ENCODE data around the gene CNOT3. TPM values are rescaled to one million over a fixed set of nuclear protein-coding genes. Genes with fewer than 3 reads are reported as not detected.

Gene CNOT3
- total and polyA plus RNA-seq, 7 experiments from 2014 or later: 10.1 to 84.6 (median 41.2) TPM

GRCh38 chr19:54105796-54106195, 31.8 kb upstream of the CNOT3 start:
- no peaks in the 10 kb centered on the region for H3K27me3 ChIP-seq (ENCODE audit: control insufficient read depth in 2 of 2, insufficient read depth in 2 of 2, low read length in 2 of 2)
- H3K4me3 ChIP-seq (ENCODE audit: low read length): no peak overlapping the region
- ATAC-seq (no peak), DNase-seq (no peak)
- no peak overlapping the region for H3K27ac ChIP-seq (ENCODE audit: low read depth, low read length)
- intact Hi-C loops (cut with micrococcal nuclease): no loop called here
- H3K4me1 ChIP-seq (ENCODE audit: control insufficient read depth in 2 of 2, insufficient read depth in 2 of 2, low read length in 2 of 2): peaks cover 0 to 6% of the 10 kb centered on the region in 2 donors
- CTCF ChIA-PET: no interaction called here
- peaks cover 0 to 2% (median 0%) of the 10 kb centered on the region in 5 donors for H3K27me3 Mint-ChIP-seq
- peaks cover 4 to 59% (median 11%) of the 10 kb centered on the region in 3 experiments for H3K36me3 ChIP-seq (ENCODE audit: control insufficient read depth in 2 of 3, insufficient read depth in 3 of 3, low read length in 3 of 3)
- no peaks in the 10 kb centered on the region for H3K9me3 ChIP-seq (ENCODE audit: control insufficient read depth in 2 of 3, low read length in 3 of 3)
- H3K4me3 Mint-ChIP-seq: peak overlapping the region in 3 of 10 donors; percentile 29 to 44 (median 41)
- H3K9me3 Mint-ChIP-seq: peaks cover 0 to 2% (median 0%) of the 10 kb centered on the region in 11 donors
- H3K4me1 Mint-ChIP-seq: peaks cover 5 to 40% (median 26%) of the 10 kb centered on the region in 7 donors
- peak overlapping the region in 2 of 9 donors; percentile 56 to 74 for H3K27ac Mint-ChIP-seq
- peaks cover 2 to 25% (median 2%) of the 10 kb centered on the region in 5 donors for H3K36me3 Mint-ChIP-seq
- POLR2A ChIA-PET: interaction anchor here (0.6 to 1.5 kb wide), 2 partner anchors 10 to 233 kb away, joined by 3 to 6 read pairs; partner anchors contain the start of genes PRPF31 and TFPT

GRCh38 chr19:54106716-54107115, 30.8 kb upstream of the CNOT3 start:
- ChIA-PET CTCF (interaction anchor here (0.7 kb wide), 1 partner anchor 67 kb away, joined by 3 read pairs; no protein-coding TSS in a partner anchor), POLR2A (no interaction called here)
- peaks cover 4 to 63% (median 14%) of the 10 kb centered on the region in 3 experiments for H3K36me3 ChIP-seq (ENCODE audit: control insufficient read depth in 2 of 3, insufficient read depth in 3 of 3, low read length in 3 of 3)
- H3K9me3 Mint-ChIP-seq: peaks cover 0 to 2% (median 0%) of the 10 kb centered on the region in 11 donors
- peaks cover 3 to 27% (median 4%) of the 10 kb centered on the region in 5 donors for H3K36me3 Mint-ChIP-seq
- ATAC-seq (no peak), DNase-seq (peak in 1 of 9 donors; percentile 4)
- H3K4me3 ChIP-seq (ENCODE audit: low read length): no peak overlapping the region
- intact Hi-C loops (cut with micrococcal nuclease): no loop called here
- peaks cover 0 to 6% of the 10 kb centered on the region in 2 donors for H3K4me1 ChIP-seq (ENCODE audit: control insufficient read depth in 2 of 2, insufficient read depth in 2 of 2, low read length in 2 of 2)
- H3K27ac Mint-ChIP-seq: peak overlapping the region in 1 of 9 donors; percentile 20
- H3K9me3 ChIP-seq (ENCODE audit: control insufficient read depth in 2 of 3, low read length in 3 of 3): no peaks in the 10 kb centered on the region
- H3K4me1 Mint-ChIP-seq: peaks cover 5 to 35% (median 28%) of the 10 kb centered on the region in 7 donors
- peak overlapping the region in 1 of 10 donors; percentile 41 for H3K4me3 Mint-ChIP-seq
- H3K27me3 Mint-ChIP-seq: peaks cover 0 to 2% (median 0%) of the 10 kb centered on the region in 5 donors
- no peaks in the 10 kb centered on the region for H3K27me3 ChIP-seq (ENCODE audit: control insufficient read depth in 2 of 2, insufficient read depth in 2 of 2, low read length in 2 of 2)
- H3K27ac ChIP-seq (ENCODE audit: low read depth, low read length): no peak overlapping the region

GRCh38 chr19:54107876-54108490, 29.6 kb upstream of the CNOT3 start:
- H3K4me3 Mint-ChIP-seq: no peak overlapping the region

GRCh38 chr19:54108496-54108895, 29.1 kb upstream of the CNOT3 start:
- H3K4me3 ChIP-seq (ENCODE audit: low read length): no peak overlapping the region
- ChIA-PET CTCF (no interaction called here), POLR2A (no interaction called here)
- H3K4me1 ChIP-seq (ENCODE audit: control insufficient read depth in 2 of 2, insufficient read depth in 2 of 2, low read length in 2 of 2): peaks cover 0 to 1% of the 10 kb centered on the region in 2 donors
- H3K27me3 ChIP-seq (ENCODE audit: control insufficient read depth in 2 of 2, insufficient read depth in 2 of 2, low read length in 2 of 2): no peaks in the 10 kb centered on the region
- no peak overlapping the region for H3K27ac Mint-ChIP-seq
- H3K27me3 Mint-ChIP-seq: no peaks in the 10 kb centered on the region
- DNase-seq: no peak
- no peaks in the 10 kb centered on the region for H3K9me3 Mint-ChIP-seq
- intact Hi-C loops (cut with micrococcal nuclease): no loop called here
- no peak for ATAC-seq
- H3K9me3 ChIP-seq (ENCODE audit: control insufficient read depth in 2 of 3, low read length in 3 of 3): no peaks in the 10 kb centered on the region
- H3K36me3 ChIP-seq (ENCODE audit: control insufficient read depth in 2 of 3, insufficient read depth in 3 of 3, low read length in 3 of 3): peaks cover 4 to 58% (median 14%) of the 10 kb centered on the region in 3 experiments
- no peak overlapping the region for H3K4me3 Mint-ChIP-seq
- peaks cover under 1 to 29% (median 23%) of the 10 kb centered on the region in 7 donors for H3K4me1 Mint-ChIP-seq
- no peak overlapping the region for H3K27ac ChIP-seq (ENCODE audit: low read depth, low read length)
- peaks cover 3 to 27% (median 4%) of the 10 kb centered on the region in 5 donors for H3K36me3 Mint-ChIP-seq

More at GRCh38 chr19:54107876-54108490, 29.6 kb upstream of the CNOT3 start:
- ChIA-PET CTCF (interaction anchor here (0.6 kb wide), 1 partner anchor 11 kb away, joined by 3 read pairs; no protein-coding TSS in a partner anchor), POLR2A (no interaction called here)
- H3K4me1 ChIP-seq (ENCODE audit: control insufficient read depth in 2 of 2, insufficient read depth in 2 of 2, low read length in 2 of 2): peaks cover 0 to 6% of the 10 kb centered on the region in 2 donors
- intact Hi-C loops (cut with micrococcal nuclease): no loop called here
- peak in 1 of 9 donors; percentile 4 for DNase-seq
- Mint-ChIP-seq H3K4me1 (peaks cover 0 to 29% (median 25%) of the 10 kb centered on the region in 7 donors), H3K27me3 (no peaks in the 10 kb centered on the region), H3K36me3 (peaks cover 3 to 27% (median 4%) of the 10 kb centered on the region in 5 donors), H3K9me3 (no peaks in the 10 kb centered on the region), H3K27ac (peak overlapping the region in 1 of 9 donors; percentile 49)
- H3K36me3 ChIP-seq (ENCODE audit: control insufficient read depth in 2 of 3, insufficient read depth in 3 of 3, low read length in 3 of 3): peaks cover 4 to 59% (median 14%) of the 10 kb centered on the region in 3 experiments
- no peak overlapping the region for H3K4me3 ChIP-seq (ENCODE audit: low read length)
- no peaks in the 10 kb centered on the region for H3K9me3 ChIP-seq (ENCODE audit: control insufficient read depth in 2 of 3, low read length in 3 of 3)
- no peak for ATAC-seq
- H3K27ac ChIP-seq (ENCODE audit: low read depth, low read length): no peak overlapping the region
- H3K27me3 ChIP-seq (ENCODE audit: control insufficient read depth in 2 of 2, insufficient read depth in 2 of 2, low read length in 2 of 2): no peaks in the 10 kb centered on the region

GRCh38 chr19:54109651-54110050, 27.9 kb upstream of the CNOT3 start:
- ChIA-PET CTCF (interaction anchor here (0.6 kb wide), 1 partner anchor 27 kb away, joined by 4 read pairs; no protein-coding TSS in a partner anchor), POLR2A (no interaction called here)
- DNase-seq: peak in 1 of 9 donors; percentile 2
- Mint-ChIP-seq H3K27ac (no peak overlapping the region), H3K27me3 (no peaks in the 10 kb centered on the region), H3K4me1 (peaks cover 12 to 35% (median 29%) of the 10 kb centered on the region in 7 donors), H3K4me3 (no peak overlapping the region), H3K36me3 (peaks cover 3 to 27% (median 4%) of the 10 kb centered on the region in 5 donors), H3K9me3 (no peaks in the 10 kb centered on the region)
- intact Hi-C loops (cut with micrococcal nuclease): loop anchor here in 1 of 2 donors (10.0 kb wide), 1 partner anchor 1005 kb away; the partner anchor contains the start of gene PPP1R12C
- Histone ChIP-seq H3K27ac (ENCODE audit: low read depth, low read length) (no peak overlapping the region), H3K4me1 (ENCODE audit: control insufficient read depth in 2 of 2, insufficient read depth in 2 of 2, low read length in 2 of 2) (peaks cover 8 to 9% of the 10 kb centered on the region in 2 donors), H3K27me3 (ENCODE audit: control insufficient read depth in 2 of 2, insufficient read depth in 2 of 2, low read length in 2 of 2) (no peaks in the 10 kb centered on the region), H3K4me3 (ENCODE audit: low read length) (no peak overlapping the region), H3K9me3 (ENCODE audit: control insufficient read depth in 2 of 3, low read length in 3 of 3) (no peaks in the 10 kb centered on the region), H3K36me3 (ENCODE audit: control insufficient read depth in 2 of 3, insufficient read depth in 3 of 3, low read length in 3 of 3) (peaks cover 4 to 58% (median 14%) of the 10 kb centered on the region in 3 experiments)
- ATAC-seq: no peak

- Histone ChIP-seq H3K4me1 (ENCODE audit: control insufficient read depth in 2 of 2, insufficient read depth in 2 of 2, low read length in 2 of 2) (peaks cover 11 to 20% of the 10 kb centered on the region in 2 donors), H3K36me3 (ENCODE audit: control insufficient read depth in 2 of 3, insufficient read depth in 3 of 3, low read length in 3 of 3) (peaks cover 4 to 33% (median 10%) of the 10 kb centered on the region in 3 experiments), H3K27me3 (ENCODE audit: control insufficient read depth in 2 of 2, insufficient read depth in 2 of 2, low read length in 2 of 2) (no peaks in the 10 kb centered on the region), H3K4me3 (ENCODE audit: low read length) (peak overlapping the region; percentile 94), H3K27ac (ENCODE audit: low read depth, low read length) (peak overlapping the region; percentile 88), H3K9me3 (ENCODE audit: control insufficient read depth in 2 of 3, low read length in 3 of 3) (no peaks in the 10 kb centered on the region)
- CTCF ChIA-PET: interaction anchor here (0.9 to 1.5 kb wide), 3 partner anchors 12 to 22 kb away, joined by 3 read pairs; no protein-coding TSS in a partner anchor
- Mint-ChIP-seq H3K27me3 (peaks cover 0 to 2% (median 0%) of the 10 kb centered on the region in 5 donors), H3K4me1 (peaks cover 23 to 48% (median 42%) of the 10 kb centered on the region in 7 donors), H3K9me3 (peaks cover 0 to 5% (median 0%) of the 10 kb centered on the region in 11 donors), H3K4me3 (peak overlapping the region; percentile 86 to 96 (median 94)), H3K36me3 (peaks cover 3 to 22% (median 9%) of the 10 kb centered on the region in 5 donors), H3K27ac (peak overlapping the region; percentile 88 to 97 (median 94))
- intact Hi-C loops (cut with micrococcal nuclease): loop anchor here (1.0 to 10.0 kb wide), 14 partner anchors 12 to 1003 kb away; partner anchors contain the start of genes CNOT3 (in 2 of the 2), LENG1 (in 2 of the 2), NDUFA3 (in 2 of the 2) and PPP1R12C (in 2 of the 2)
- ATAC-seq (peak; percentile 21), DNase-seq (peak in 8 of 9 donors; percentile 39 to 49 (median 45))
- POLR2A ChIA-PET: interaction anchor here (0.5 to 5.0 kb wide), 17 partner anchors 10 to 1294 kb away, joined by 3 to 86 read pairs (median 4); partner anchors contain the start of genes CNOT3, LENG1, MBOAT7 and MYADM
These were observed 23.0 kb upstream of the CNOT3 start for GRCh38 chr19:54114340-54115108.

All from naive thymus-derived CD4-positive, alpha-beta T cell (primary cell).